ENCODE measurements around the gene TNNI3K.
"Not testable (repeated sequence)": the region's sequence is repeated elsewhere in the genome, so short reads cannot be mapped to it uniquely, and the experiment has no call there.

The TNNI3K gene

GRCh38 chr1:74235153-74235552, at the start of gene TNNI3K:
TNNI3K (plus strand) TSS chr1:74235387; CDS start chr1:74235452, 65 bp downstream.
- no peak for DNase-seq

DNA sequence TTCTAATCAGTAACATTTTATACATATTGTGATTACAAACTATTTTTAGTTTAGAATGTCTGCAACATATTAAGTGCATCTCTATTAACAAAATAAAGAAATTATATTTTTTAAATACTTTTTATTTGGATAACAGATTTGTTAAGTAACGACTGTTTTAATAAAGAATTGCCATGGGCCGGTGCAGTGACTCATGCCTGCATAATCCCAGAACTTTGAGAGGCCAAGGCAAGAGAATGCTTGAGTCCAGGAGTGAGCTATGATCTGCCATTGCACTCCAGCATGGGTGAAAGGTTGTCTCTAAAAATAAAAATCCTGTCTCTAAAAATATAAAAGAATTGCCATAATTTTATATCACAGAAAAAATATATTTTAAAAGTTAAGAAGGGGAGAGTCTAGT, 41.3 kb upstream of the TNNI3K start:
- no peak for DNase-seq

DNA sequence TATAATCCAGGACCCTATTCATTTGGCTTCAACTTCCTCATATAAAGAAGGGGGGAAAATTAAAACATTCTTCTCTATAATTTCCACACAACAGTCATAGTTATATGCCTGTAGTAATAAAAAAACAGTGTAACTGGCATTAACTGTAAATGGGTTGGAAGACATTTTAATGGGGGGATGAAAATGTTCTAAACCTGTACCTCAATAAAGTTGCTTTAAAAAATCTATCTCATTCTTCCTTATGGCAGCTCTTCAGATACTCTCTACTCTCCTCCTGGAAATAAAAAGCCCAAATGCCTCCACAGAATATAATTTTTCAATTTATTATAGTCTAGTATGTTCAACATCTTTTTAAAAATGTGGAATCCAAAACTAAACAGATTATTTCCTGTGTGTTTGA, 39.8 kb upstream of the TNNI3K start:
- no peak for DNase-seq

GRCh38 chr1:74197255-74197654, 37.9 kb upstream of the TNNI3K start:
- DNase-seq, result no peak

GRCh38 chr1:74197657-74198552, 37.3 kb upstream of the TNNI3K start, which contains the start of the genes FPGT and LRRIQ3:
FPGT (plus strand) TSS chr1:74198242; CDS start chr1:74198279, 37 bp downstream.
LRRIQ3 (minus strand) TSS chr1:74198176; CDS start chr1:74183684, 14,492 bp downstream.
- peak; percentile 89 for DNase-seq

GRCh38 chr1:74199504-74199903, 35.7 kb upstream of the TNNI3K start:
- no peak for DNase-seq

GRCh38 chr1:74205266-74205665, 29.9 kb upstream of the TNNI3K start:
- no peak for DNase-seq

- DNase-seq, result no peak
Observed at GRCh38 chr1:74215229-74215628, 20.0 kb upstream of the TNNI3K start.

DNA sequence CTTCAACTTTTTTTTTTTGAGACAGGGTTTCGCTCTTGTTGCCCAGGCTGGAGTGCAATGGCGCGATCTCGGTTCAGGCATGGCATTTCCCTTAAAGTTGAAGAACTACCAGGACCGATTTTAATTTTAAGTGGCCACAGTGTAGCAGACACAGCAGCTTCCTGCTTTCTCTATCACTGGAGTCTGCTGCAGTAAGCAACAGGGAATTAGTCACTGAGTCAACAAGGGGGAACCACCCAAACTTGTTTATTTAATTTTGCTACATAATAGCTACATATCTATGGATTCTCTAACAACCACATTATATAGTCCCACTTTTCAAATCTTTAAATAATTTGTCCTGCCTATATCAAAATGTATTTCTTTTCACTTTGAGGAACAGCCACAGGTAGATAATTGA, 12.5 kb upstream of the TNNI3K start:
- no peak for DNase-seq

DNA sequence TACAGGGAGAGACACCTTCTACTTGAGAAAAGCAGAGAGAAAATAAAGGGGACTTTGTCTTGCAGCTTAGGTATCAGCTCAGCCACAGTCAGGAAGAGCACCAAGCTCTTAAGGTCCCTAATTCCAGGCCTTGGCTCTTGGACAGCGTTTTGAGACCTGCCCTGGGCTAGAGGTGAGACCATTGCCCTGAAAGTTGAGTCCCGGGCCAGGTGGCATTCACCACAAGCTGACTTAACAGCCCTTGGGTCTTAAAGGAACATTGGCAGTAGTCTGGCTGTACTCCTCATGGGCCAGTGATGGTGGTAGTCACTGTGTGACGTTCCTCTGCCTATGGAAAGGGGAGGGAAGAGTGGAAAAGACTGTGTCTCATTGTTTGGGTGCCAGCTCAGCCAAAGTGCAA, 11.7 kb upstream of the TNNI3K start:
- no peak for DNase-seq

- no peak for DNase-seq
Observed at GRCh38 chr1:74236440-74236839, 1.3 kb downstream of the TNNI3K start.

DNA sequence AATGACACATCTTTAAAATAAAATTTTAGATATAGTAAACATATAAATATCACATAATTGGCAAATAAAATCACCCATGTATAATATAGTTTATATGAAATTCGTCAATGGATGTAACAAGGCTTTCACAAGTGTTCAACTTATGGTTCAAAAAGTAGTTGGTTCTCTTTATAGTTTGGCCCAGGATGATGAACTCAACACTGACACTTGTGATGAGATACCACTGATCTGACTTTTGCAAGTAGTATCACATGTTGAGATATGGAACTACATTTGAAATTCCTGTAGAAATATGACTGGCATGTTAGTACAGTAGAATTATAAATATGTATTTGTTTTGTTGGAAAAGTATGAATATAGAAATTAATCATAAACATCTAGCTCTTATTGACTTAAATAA, 1.8 kb downstream of the TNNI3K start:
- DNase-seq, result no peak

DNA sequence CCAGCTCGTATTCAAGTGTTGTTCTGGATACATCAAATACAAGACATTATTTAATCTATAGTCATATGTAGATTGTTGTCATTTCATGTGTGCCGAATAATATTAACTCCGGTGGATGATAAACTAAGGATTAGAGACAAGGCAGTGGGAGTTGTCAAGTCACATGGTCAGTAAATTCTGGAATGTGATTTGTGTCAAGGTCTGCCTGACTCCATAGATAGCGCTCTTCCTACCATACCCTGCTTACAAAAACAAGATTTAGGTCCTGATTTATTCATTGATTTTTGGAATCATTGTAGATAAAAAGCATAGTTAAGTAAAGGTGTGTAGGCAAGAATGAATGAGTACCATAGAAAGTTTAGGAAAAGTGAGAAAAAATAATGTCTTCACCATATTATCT, 2.6 kb downstream of the TNNI3K start:
- no peak for DNase-seq

- DNase-seq, result no peak
Observed at GRCh38 chr1:74245168-74245772, 10.1 kb downstream of the TNNI3K start.

- DNase-seq, result no peak
Observed at GRCh38 chr1:74246315-74246714, 11.1 kb downstream of the TNNI3K start.

GRCh38 chr1:74247881-74248528, 12.8 kb downstream of the TNNI3K start:
- DNase-seq, result no peak

- DNase-seq, result not testable (repeated sequence)
Observed at GRCh38 chr1:74253243-74253824, 18.1 kb downstream of the TNNI3K start.

GRCh38 chr1:74266001-74266400, 30.8 kb downstream of the TNNI3K start:
- no peak for DNase-seq

DNA sequence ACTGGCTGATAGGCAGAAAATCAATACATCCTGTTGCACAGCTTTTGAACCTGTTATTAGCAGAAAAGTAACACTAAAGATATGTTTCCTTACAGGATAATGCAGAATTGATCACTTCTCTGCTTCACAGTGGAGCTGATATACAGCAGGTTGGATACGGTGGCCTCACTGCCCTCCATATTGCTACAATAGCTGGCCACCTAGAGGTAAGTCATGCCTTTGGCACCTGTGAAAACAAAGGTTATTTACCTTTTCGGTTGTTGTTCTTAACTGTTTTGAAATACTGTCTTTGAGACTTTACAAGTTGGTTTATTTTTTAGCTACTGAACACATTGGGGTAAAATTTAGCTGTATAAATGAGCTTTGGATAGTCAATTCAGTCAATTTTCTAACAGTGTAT, 36.3 kb downstream of the TNNI3K start:
- DNase-seq, result no peak

- no peak for DNase-seq
Observed at GRCh38 chr1:74280642-74281396, 45.6 kb downstream of the TNNI3K start.

DNA sequence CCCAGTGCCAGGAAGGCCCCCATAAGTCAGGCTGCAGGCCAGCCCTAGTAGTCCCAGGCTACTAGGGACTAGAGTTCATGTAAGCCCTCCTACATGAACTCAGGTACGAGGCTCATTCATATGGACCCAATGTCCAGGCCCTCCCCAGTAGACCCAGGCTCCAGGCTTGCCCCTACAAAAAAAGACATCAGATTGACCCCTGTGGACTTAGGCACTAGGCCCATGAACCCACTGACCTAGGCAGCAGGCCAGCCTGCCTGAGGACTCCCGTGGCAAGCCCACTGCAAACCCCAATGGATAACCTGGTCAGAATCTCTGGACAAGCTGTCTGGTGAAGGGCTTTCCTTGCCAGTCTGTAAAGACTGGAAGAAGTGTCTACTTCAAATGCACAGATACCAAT, 51.2 kb downstream of the TNNI3K start:
- DNase-seq, result no peak

DNA sequence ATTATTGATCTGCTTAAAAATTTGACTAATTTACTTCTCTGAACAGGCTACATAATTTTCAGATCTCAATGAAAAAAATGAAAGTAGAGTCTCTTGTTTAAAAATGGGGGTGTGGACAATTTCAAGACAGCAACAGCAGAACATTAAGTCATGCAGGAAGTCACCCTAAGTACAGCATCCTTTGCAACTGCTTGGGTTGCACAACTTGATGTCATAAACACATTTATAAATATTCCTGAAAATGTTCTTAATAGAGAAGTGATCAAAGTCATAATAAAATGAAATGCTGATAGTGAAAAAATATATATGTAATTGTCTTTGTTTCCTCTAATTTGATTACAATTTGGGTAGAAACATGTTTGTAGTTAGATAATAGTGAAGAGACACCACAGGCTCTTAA, 79.3 kb downstream of the TNNI3K start:
- DNase-seq, result no peak

GRCh38 chr1:74316302-74316701, 81.1 kb downstream of the TNNI3K start:
- DNase-seq, result no peak

Measured in NCI-H526 treated with DMSO at 0.1 percent for 48 hours (cell line).